Fibroblast of villous mesenchyme (primary cell): ENCODE results near the gene KAT5. TPM values are rescaled to one million over a fixed set of nuclear protein-coding genes. Genes with fewer than 3 reads are reported as not detected.
A peak's percentile ranks its signal among the peaks of the same experiment; 100 is the strongest.
"Not testable (repeated sequence)": the region's sequence is repeated elsewhere in the genome, so short reads cannot be mapped to it uniquely, and the experiment has no call there.

Experiments
- DNase-seq: peaks from one replicate; pipeline ENCODE4 v3.0.0-alpha.2; 2010; ENCODE audit warnings: low read depth
- H3K4me3 ChIP-seq: 2 replicates; pipeline ENCODE4 v1.5.1; 2011; ENCODE audit warnings: low read depth, mild to moderate bottlenecking, low read length
- total RNA-seq: library from RNA; depleted of rRNA; stranded (reverse); fragments of >200 nt; gene quantifications from 2 replicates; pipeline ENCODE4 v1.2.3, GENCODE V29; 2012
- TF ChIP-seq, protein P1 (sequence below): IDR thresholded peaks from 2 replicates; pipeline ENCODE4 v1.5.1; 2012; ENCODE audit warnings: low read depth, mild to moderate bottlenecking, low read length; ENCODE audit not compliant: insufficient read depth

Gene KAT5
- total RNA-seq, result 33.2 and 42.2 TPM in 2 replicates

DNA sequence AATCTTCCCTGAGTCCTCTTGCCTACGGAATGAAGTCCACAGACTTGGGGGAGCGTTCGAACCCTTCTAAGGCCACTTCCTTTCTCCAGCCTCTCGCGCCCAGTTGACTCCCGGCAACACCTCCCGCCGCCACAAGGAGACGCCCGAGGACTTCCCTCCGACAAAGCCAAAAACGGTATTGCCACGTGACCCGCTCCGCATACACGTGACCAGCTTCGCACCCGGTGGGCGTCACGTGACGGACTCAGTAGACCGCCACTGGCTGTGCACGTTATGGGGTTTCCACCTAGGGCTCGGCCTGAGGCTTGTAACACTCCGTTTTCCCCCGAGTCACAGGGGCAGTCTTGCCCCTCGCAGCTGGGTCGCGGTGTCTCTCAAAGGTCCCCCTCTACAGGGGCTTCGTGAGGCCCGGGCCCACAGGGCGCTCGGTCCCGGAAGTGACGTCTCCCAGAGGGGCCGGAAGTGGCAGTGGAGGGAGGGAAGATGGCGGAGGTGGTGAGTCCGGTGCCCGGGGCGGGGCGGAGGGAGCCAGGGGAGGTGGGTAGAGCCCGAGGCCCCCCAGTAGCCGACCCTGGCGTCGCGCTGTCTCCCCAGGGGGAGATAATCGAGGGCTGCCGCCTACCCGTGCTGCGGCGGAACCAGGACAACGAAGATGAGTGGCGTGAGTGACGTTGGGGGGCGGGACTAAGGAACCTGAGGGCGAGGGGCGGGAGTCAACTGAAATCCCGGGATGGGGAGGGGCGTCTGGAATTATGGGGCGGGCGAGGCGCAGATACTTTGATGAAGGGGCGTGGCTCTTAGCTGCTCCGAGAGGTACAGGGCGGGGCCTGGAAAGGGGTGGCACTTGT, at the start of gene KAT5:
Gene KAT5 (plus strand): TSS at position 468 of the 848 bp plus-strand sequence. CDS start 16 bp downstream, at position 484.
- TF ChIP-seq, protein P1, sequence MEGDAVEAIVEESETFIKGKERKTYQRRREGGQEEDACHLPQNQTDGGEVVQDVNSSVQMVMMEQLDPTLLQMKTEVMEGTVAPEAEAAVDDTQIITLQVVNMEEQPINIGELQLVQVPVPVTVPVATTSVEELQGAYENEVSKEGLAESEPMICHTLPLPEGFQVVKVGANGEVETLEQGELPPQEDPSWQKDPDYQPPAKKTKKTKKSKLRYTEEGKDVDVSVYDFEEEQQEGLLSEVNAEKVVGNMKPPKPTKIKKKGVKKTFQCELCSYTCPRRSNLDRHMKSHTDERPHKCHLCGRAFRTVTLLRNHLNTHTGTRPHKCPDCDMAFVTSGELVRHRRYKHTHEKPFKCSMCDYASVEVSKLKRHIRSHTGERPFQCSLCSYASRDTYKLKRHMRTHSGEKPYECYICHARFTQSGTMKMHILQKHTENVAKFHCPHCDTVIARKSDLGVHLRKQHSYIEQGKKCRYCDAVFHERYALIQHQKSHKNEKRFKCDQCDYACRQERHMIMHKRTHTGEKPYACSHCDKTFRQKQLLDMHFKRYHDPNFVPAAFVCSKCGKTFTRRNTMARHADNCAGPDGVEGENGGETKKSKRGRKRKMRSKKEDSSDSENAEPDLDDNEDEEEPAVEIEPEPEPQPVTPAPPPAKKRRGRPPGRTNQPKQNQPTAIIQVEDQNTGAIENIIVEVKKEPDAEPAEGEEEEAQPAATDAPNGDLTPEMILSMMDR, result peak; percentile 99
- peak; percentile 99 for DNase-seq
- H3K4me3 ChIP-seq, result peak within 1 kb of the TSS; percentile 85

DNA sequence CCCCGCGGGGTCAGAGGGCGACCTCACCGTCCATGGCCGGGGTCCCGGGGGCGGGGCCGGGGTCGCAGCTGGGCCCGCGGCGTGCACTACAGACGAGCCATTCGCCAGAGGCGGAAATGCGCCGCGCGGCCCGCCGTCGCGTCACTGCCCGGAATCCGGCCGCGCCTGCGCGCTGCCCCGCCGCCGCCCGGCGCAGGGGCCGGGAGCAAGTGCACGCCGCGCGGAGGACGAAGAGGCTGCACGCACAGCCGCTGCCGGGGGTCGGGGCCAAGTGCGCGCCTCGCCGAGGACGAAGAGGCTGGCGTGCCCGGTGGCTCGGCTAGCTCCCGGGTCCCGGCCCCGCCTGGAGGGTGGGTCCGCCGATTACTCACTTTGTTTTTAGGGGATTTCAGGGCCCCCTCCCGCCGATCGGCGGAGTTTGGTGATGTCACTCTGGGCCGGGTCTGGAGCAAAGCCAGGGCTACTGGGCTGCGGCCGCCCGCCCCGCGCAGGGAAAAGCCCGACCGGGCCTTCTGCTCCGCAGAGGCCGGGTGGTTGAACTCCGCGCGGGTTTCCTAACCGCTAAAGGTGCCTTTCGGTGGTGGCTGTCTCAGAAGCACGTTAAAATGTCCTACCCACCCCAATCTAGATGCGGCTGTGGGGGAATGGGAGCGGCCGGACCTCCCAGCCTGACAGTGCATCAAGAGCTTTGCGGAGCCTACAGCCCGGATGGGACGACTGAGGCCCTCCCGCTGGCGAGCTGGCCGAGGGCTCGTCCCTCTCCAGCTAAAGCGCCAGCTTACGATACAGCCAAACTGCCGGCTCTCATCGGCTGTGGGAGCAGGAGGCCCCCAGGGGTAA, 49.0 kb upstream of the KAT5 start, which contains the start of gene RELA:
Gene RELA (minus strand): TSS at position 118 of the 840 bp plus-strand sequence. CDS start 84 bp downstream, at position 34.
- DNase-seq, result peak; percentile 96
- TF ChIP-seq, protein P1, result no peak
- peak within 1 kb of the TSS; percentile 77 for H3K4me3 ChIP-seq

DNA sequence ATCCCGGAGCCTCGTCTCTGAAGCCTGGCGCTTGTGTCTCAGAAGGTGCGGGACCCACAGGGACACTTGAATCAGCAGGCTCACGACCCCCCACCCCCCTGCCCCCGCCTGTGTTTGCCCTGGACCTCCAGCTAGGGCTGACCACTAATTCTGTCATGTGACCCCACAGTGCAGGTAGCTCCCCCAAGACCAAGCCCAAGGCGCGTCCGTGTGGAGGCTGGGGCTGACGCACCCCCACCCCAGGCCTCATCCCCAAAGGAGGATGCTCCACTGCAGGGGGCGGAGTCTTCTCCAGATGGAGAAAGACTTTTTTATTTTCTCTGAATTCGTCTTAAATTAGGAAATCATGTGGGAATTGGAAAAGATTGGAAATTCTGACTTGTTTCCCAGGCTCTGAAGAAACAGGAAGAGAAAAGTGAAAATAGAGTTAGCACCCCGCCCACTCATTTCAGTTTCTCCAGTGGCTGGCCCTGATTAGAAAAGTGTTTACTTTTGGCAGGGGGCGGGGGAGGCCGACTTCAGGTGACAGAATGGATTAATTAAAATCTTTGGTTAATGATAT, 48.3 kb upstream of the KAT5 start:
- peak; percentile 68 for DNase-seq
- peak overlapping the region; percentile 77 for H3K4me3 ChIP-seq
- TF ChIP-seq, protein P1, result no peak

DNA sequence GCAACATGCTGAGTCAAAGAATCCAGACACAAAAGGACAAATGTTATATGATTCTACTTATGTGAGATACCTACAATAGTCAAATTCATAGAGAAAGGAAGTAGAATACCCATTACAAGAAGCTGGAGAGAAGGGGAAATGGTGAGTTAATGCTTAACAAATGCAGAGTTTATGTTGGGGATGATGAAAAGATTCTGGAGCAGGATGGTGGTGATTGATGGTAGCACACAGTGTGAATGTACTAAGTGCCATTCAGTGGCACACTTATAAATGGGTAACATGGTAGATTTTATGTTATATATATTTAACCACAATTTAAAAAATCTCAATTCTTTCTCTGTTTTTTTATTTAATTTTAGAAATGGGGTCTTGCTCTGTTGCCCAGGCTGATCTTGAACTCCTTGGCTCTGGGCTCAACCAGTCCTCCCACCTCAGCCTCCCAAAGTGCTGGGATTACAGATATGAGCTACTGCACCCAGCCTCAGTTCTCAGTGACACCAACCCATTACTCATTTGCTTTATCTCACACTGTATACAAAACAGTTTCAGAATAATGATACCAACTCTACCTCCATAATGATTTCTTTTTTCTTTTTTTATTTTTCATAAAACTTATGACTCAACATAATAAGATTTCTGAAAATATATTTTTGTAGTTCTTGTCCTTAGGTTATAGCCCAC, 39.7 kb upstream of the KAT5 start:
- no peak for DNase-seq

DNA sequence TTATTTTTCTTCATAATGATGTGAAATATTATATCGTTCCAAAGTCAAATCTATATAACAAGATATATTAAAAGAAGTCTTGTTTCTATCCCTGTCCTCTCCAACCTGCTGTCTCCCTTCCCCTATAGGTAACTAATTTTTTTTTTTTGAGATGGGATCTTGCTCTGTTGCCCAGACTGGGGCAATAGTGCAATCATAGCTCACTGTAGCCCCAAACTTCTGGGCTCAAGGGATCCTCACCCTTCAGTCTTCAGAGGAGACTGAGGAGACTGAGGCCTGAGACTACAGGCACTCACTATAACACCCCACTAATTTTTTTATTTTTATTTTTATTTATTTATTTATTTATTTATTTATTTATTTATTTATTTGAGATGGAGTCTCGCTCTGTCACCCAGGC, 39.1 kb upstream of the KAT5 start:
- TF ChIP-seq, protein P1, result no peak
- no peak for DNase-seq
- no peak overlapping the region for H3K4me3 ChIP-seq

More for the DNA sequence above, 39.7 kb upstream of the KAT5 start:
- TF ChIP-seq, protein P1, result no peak
- H3K4me3 ChIP-seq, result no peak overlapping the region

DNA sequence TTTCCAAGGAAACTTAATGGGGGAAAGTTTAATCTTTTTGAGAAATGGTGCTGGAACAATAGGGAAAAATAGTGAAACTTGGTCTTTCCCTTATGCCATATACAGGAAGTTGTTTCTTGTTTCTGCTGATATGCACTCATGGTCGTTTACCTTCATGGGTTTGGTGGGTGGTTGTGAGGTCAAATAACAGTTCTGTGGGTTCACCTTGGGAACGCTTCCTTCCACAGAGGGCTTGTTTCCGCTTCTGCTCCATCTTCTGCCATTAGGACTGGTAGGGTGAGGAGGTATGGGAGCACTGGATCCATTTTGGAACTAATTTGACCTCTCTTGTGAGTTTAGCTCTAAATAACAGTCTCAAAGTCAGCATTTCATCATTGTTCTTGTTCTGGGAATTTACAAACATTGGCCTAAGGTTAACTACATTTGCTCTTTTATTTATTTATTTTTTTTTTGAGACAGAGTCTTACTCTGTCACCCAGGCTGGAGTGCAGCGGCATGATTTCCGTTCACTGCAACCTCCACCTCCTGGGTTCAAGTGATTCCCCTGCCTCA, 31.8 kb upstream of the KAT5 start:
- TF ChIP-seq, protein P1, result no peak
- no peak for DNase-seq
- H3K4me3 ChIP-seq, result no peak overlapping the region

DNA sequence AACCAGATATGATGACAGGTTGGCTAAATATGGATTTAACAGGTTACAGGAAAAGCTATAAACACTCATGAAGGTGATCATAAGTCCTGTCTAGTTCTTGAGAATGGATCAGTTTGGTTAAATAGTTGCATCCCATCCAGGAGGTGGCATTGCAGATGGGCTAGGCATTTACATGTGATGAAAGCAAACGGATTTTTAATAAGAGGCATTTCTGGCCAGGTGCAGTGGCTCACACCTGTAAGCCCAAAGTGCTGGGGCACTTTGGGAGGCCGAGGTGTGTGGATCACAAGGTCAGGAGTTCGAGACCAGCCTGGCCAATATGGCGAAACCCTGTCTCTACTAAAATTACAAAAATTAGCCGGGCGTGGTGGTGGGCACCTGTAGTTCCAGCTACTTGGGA, 28.6 kb upstream of the KAT5 start:
- not testable (repeated sequence) for DNase-seq, H3K4me3 ChIP-seq
